ENCODE results near the gene TRIM56.
A peak's percentile ranks its signal among the peaks of the same experiment; 100 is the strongest.
"Not testable (repeated sequence)": the region's sequence is repeated elsewhere in the genome, so short reads cannot be mapped to it uniquely, and the experiment has no call there.

Gene TRIM56

DNA sequence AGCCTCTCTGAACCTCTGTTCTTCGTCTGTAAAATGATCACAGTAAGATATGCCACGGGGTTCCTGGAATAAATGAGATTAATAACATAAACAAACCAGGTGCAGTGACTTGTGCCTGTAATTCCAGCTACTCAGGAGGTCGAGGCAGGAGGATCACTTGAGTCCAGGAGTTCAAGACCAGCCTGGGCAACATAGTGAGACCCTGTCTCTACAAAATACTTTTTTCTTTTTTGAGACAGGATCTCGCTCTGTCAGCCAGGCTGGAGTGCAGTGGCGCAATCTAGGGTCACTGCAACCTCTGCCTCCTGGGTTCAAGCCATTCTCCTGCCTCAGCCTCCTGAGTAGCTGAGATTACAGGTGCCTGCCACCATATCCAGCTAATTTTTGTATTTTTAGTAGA lies 20.0 kb downstream of the TRIM56 start:
- H3K4ac ChIP-seq (ENCODE audit: low read depth in 1 of 2, low read length in 2 of 2); H2AFZ ChIP-seq (ENCODE audit: low read depth, low read length): not testable (repeated sequence)
- 90% methylated on average over 5 of the region's 5 CpGs for WGBS

DNA sequence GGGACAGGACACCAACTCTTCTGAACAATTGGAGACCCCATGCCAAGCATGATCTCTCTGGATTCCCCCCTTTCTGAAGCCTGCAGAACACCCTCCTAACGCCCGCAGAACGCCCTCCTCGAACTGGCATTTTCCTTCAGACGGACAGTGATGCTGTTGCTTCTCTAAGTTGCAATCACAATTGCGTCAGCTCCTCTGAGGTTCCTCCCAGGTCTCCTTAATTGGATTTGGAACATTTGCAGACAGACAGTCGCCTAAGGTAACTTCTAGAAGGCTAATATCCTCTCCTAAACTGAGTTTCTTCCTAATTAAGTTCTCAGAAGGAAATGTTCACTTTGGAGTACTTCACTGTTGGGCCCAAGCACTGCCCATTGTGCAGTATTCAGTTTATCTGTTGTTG lies 21.1 kb downstream of the TRIM56 start:
- Histone ChIP-seq H3K4me1 (ENCODE audit: control insufficient read depth, insufficient read depth, low read depth, low read length) (peaks cover 17% of the 10 kb centered on the region), H3K4ac (ENCODE audit: low read depth in 1 of 2, low read length in 2 of 2) (no peak overlapping the region), H2AFZ (ENCODE audit: low read depth, low read length) (no peak overlapping the region), H3K18ac (ENCODE audit: low read depth in 1 of 2, low read length in 2 of 2) (no peak overlapping the region), H3K23ac (ENCODE audit: low read length in 2 of 2) (no peak overlapping the region), H2BK12ac (ENCODE audit: low read length in 2 of 2) (no peak overlapping the region), H4K8ac (ENCODE audit: low read length) (no peak overlapping the region), H3K27me3 (ENCODE audit: control insufficient read depth in 1 of 2, insufficient read depth in 1 of 2, low read length in 2 of 2) (no peaks in the 10 kb centered on the region), H2BK15ac (ENCODE audit: low read depth, poor library complexity, severe bottlenecking) (no peak overlapping the region), H2BK120ac (ENCODE audit: low read depth, low read length) (peak overlapping the region; percentile 35), H3K14ac (ENCODE audit: low read length in 2 of 2) (no peak overlapping the region), H3K27ac (ENCODE audit: low read length, poor library complexity, severe bottlenecking) (no peak overlapping the region), H2BK5ac (ENCODE audit: low read depth, low read length, poor library complexity, severe bottlenecking) (no peak overlapping the region), H3K36me3 (ENCODE audit: control insufficient read depth in 1 of 2, insufficient read depth in 2 of 2, low read depth in 1 of 2, low read length in 2 of 2) (no peaks in the 10 kb centered on the region), H3K4me2 (ENCODE audit: low read length, poor library complexity, severe bottlenecking) (no peak overlapping the region), H4K91ac (ENCODE audit: low read length) (no peak overlapping the region), H3K9me3 (ENCODE audit: control insufficient read depth, low read length) (no peaks in the 10 kb centered on the region), H3K79me1 (replicated peaks; ENCODE audit: low read length, poor library complexity, severe bottlenecking) (no peaks in the 10 kb centered on the region), H3K9ac (ENCODE audit: low read length) (no peak overlapping the region), H2AK5ac (ENCODE audit: low read length, severe bottlenecking) (peak overlapping the region; percentile 52), H3K4me3 (ENCODE audit: insufficient read depth in 1 of 2, low read depth in 1 of 2, low read length in 2 of 2) (no peak overlapping the region)
- DNase-seq = no peak
- 95% methylated on average over 7 of the region's 7 CpGs for WGBS

More for the DNA sequence above, 20.0 kb downstream of the TRIM56 start:
- H3K4me2 ChIP-seq (ENCODE audit: low read length, poor library complexity, severe bottlenecking); H3K4me3 ChIP-seq (ENCODE audit: insufficient read depth in 1 of 2, low read depth in 1 of 2, low read length in 2 of 2); DNase-seq; H4K91ac ChIP-seq (ENCODE audit: low read length); H2BK15ac ChIP-seq (ENCODE audit: low read depth, poor library complexity, severe bottlenecking); H3K14ac ChIP-seq (ENCODE audit: low read length in 2 of 2); H3K23ac ChIP-seq (ENCODE audit: low read length in 2 of 2); H2BK120ac ChIP-seq (ENCODE audit: low read depth, low read length); H3K36me3 ChIP-seq (ENCODE audit: control insufficient read depth in 1 of 2, insufficient read depth in 2 of 2, low read depth in 1 of 2, low read length in 2 of 2); H3K27ac ChIP-seq (ENCODE audit: low read length, poor library complexity, severe bottlenecking); H3K18ac ChIP-seq (ENCODE audit: low read depth in 1 of 2, low read length in 2 of 2); H3K9me3 ChIP-seq (ENCODE audit: control insufficient read depth, low read length); H4K8ac ChIP-seq (ENCODE audit: low read length); H3K9ac ChIP-seq (ENCODE audit: low read length); H3K79me1 ChIP-seq (replicated peaks; ENCODE audit: low read length, poor library complexity, severe bottlenecking); H2BK5ac ChIP-seq (ENCODE audit: low read depth, low read length, poor library complexity, severe bottlenecking); H3K27me3 ChIP-seq (ENCODE audit: control insufficient read depth in 1 of 2, insufficient read depth in 1 of 2, low read length in 2 of 2): not testable (repeated sequence)
- Histone ChIP-seq H3K4me1 (ENCODE audit: control insufficient read depth, insufficient read depth, low read depth, low read length) (peaks cover 25% of the 10 kb centered on the region), H2BK12ac (ENCODE audit: low read length in 2 of 2) (peak overlapping the region; percentile 61 to 85), H2AK5ac (ENCODE audit: low read length, severe bottlenecking) (peak overlapping the region; percentile 7)

DNA sequence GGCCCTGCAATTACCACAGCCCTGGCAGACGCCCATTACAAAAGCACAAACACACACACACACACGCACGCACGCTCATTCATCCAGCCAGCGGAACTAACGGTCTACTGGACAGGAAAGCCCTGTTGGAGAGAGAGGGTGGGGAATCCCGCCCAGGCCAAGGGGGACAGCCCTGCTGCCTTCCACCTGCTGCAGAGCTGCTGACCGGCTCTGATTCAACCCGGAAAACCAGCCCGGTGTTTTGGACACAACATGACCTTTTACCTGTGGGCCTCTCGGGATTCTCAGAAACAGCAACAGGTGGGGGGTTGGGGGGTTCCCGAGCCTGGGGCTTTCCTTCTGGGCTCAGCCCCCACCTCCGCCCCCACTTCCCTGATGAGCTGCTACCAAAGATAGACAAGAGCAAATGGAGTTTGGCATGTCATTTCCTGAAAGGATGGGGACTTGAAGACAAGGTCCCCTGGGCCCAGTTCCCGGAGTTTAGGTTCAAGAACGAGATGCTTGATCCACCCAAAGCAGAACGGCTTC lies 23.1 kb downstream of the TRIM56 start:
- Histone ChIP-seq H3K4ac (ENCODE audit: low read depth in 1 of 2, low read length in 2 of 2) (no peak overlapping the region), H3K36me3 (ENCODE audit: control insufficient read depth in 1 of 2, insufficient read depth in 2 of 2, low read depth in 1 of 2, low read length in 2 of 2) (no peaks in the 10 kb centered on the region), H2BK12ac (ENCODE audit: low read length in 2 of 2) (peak overlapping the region; percentile 0 to 66), H3K14ac (ENCODE audit: low read length in 2 of 2) (no peak overlapping the region), H3K4me2 (ENCODE audit: low read length, poor library complexity, severe bottlenecking) (no peak overlapping the region), H3K79me1 (replicated peaks; ENCODE audit: low read length, poor library complexity, severe bottlenecking) (no peaks in the 10 kb centered on the region), H4K8ac (ENCODE audit: low read length) (no peak overlapping the region), H3K9me3 (ENCODE audit: control insufficient read depth, low read length) (no peaks in the 10 kb centered on the region), H4K91ac (ENCODE audit: low read length) (peak overlapping the region; percentile 35), H3K27ac (ENCODE audit: low read length, poor library complexity, severe bottlenecking) (no peak overlapping the region), H2BK15ac (ENCODE audit: low read depth, poor library complexity, severe bottlenecking) (peak overlapping the region; percentile 62), H3K27me3 (ENCODE audit: control insufficient read depth in 1 of 2, insufficient read depth in 1 of 2, low read length in 2 of 2) (no peaks in the 10 kb centered on the region), H3K18ac (ENCODE audit: low read depth in 1 of 2, low read length in 2 of 2) (no peak overlapping the region), H3K9ac (ENCODE audit: low read length) (no peak overlapping the region), H3K4me1 (ENCODE audit: control insufficient read depth, insufficient read depth, low read depth, low read length) (peaks cover 23% of the 10 kb centered on the region), H2AK5ac (ENCODE audit: low read length, severe bottlenecking) (no peak overlapping the region), H2BK120ac (ENCODE audit: low read depth, low read length) (no peak overlapping the region), H2AFZ (ENCODE audit: low read depth, low read length) (no peak overlapping the region), H2BK5ac (ENCODE audit: low read depth, low read length, poor library complexity, severe bottlenecking) (no peak overlapping the region), H3K4me3 (ENCODE audit: insufficient read depth in 1 of 2, low read depth in 1 of 2, low read length in 2 of 2) (no peak overlapping the region), H3K23ac (ENCODE audit: low read length in 2 of 2) (no peak overlapping the region)
- peak; percentile 58 for DNase-seq
- 81% methylated on average over 15 of the region's 16 CpGs for WGBS

DNA sequence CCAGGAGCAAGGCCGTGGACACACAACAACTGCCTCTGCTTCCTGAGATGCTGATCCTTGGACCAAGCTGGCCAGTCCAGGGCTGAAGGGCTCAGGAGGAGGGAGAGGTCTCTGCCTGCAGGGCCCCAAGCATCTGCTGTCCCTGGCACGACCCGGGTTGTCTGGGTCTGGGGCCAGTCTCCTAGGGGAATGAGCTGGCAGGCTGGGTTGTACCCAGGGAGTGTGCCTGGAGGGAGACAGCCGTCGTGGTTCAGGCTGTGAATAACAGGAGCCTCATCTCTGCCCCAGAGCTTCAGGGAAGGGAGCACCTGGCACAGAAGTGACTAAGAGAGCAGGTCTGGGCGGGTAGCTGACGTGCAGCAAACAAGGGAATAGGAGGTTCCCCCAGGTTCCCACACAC lies 23.7 kb downstream of the TRIM56 start:
- H3K9ac ChIP-seq (ENCODE audit: low read length) = no peak overlapping the region
- H2BK12ac ChIP-seq (ENCODE audit: low read length in 2 of 2) = peak overlapping the region in 1 of 2 experiments; percentile 3
- peak overlapping the region in 1 of 2 experiments; percentile 76 for H3K4ac ChIP-seq (ENCODE audit: low read depth in 1 of 2, low read length in 2 of 2)
- H4K8ac ChIP-seq (ENCODE audit: low read length) = no peak overlapping the region
- H2AFZ ChIP-seq (ENCODE audit: low read depth, low read length) = no peak overlapping the region
- H3K27ac ChIP-seq (ENCODE audit: low read length, poor library complexity, severe bottlenecking) = no peak overlapping the region
- peak overlapping the region; percentile 62 for H2BK15ac ChIP-seq (ENCODE audit: low read depth, poor library complexity, severe bottlenecking)
- peak overlapping the region; percentile 64 for H2AK5ac ChIP-seq (ENCODE audit: low read length, severe bottlenecking)
- H3K27me3 ChIP-seq (ENCODE audit: control insufficient read depth in 1 of 2, insufficient read depth in 1 of 2, low read length in 2 of 2) = no peaks in the 10 kb centered on the region
- no peak overlapping the region for H2BK120ac ChIP-seq (ENCODE audit: low read depth, low read length)
- H3K4me1 ChIP-seq (ENCODE audit: control insufficient read depth, insufficient read depth, low read depth, low read length) = peaks cover 23% of the 10 kb centered on the region
- no peak overlapping the region for H3K4me2 ChIP-seq (ENCODE audit: low read length, poor library complexity, severe bottlenecking)
- H3K4me3 ChIP-seq (ENCODE audit: insufficient read depth in 1 of 2, low read depth in 1 of 2, low read length in 2 of 2) = no peak overlapping the region
- H3K36me3 ChIP-seq (ENCODE audit: control insufficient read depth in 1 of 2, insufficient read depth in 2 of 2, low read depth in 1 of 2, low read length in 2 of 2) = no peaks in the 10 kb centered on the region
- H4K91ac ChIP-seq (ENCODE audit: low read length) = peak overlapping the region; percentile 35
- H3K23ac ChIP-seq (ENCODE audit: low read length in 2 of 2) = no peak overlapping the region
- peak overlapping the region in 1 of 2 experiments; percentile 25 for H3K18ac ChIP-seq (ENCODE audit: low read depth in 1 of 2, low read length in 2 of 2)
- DNase-seq = no peak
- H3K14ac ChIP-seq (ENCODE audit: low read length in 2 of 2) = no peak overlapping the region
- H2BK5ac ChIP-seq (ENCODE audit: low read depth, low read length, poor library complexity, severe bottlenecking) = no peak overlapping the region
- no peaks in the 10 kb centered on the region for H3K9me3 ChIP-seq (ENCODE audit: control insufficient read depth, low read length)
- WGBS = 80% methylated on average over 7 of the region's 7 CpGs
- H3K79me1 ChIP-seq (replicated peaks; ENCODE audit: low read length, poor library complexity, severe bottlenecking) = no peaks in the 10 kb centered on the region
